ENCODE data around the gene KIF9. TPM values are rescaled to one million over a fixed set of nuclear protein-coding genes. Genes with fewer than 3 reads are reported as not detected.
"Not testable (repeated sequence)": the region's sequence is repeated elsewhere in the genome, so short reads cannot be mapped to it uniquely, and the experiment has no call there.

The KIF9 gene
- total RNA-seq, 1 donor from 2014 or later, result 6.9 TPM

DNA sequence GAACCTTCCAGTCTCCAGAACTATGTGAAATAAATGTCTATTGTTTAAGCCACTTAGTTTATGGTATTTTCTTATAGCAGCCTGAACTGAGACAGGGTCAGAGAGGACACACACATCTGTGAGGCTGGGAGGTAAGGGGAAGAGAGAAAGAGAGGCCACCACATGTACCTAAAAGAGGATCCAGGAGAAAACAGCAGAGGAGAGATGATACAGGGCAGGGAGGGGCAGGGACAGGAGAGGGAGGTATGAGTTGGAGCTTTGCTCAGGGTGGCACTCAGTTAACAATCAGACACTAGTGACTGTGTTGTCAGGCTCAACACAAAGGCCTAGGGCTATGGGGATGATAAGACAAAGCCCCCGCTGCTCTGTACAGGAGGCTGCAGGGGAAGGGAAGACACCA is 17.6 kb downstream of the KIF9 start:
- no peaks in the 10 kb centered on the region for H3K9me3 ChIP-seq
- no peak overlapping the region for H3K4me3 ChIP-seq
- no peaks in the 10 kb centered on the region for H3K36me3 ChIP-seq
- intact Hi-C loops (cut with DNase I), result no loop called here
- peaks cover 6% of the 10 kb centered on the region for H3K4me1 ChIP-seq
- no peak overlapping the region for H3K27ac ChIP-seq
- ATAC-seq, result no peak
- TF ChIP-seq, protein P1, sequence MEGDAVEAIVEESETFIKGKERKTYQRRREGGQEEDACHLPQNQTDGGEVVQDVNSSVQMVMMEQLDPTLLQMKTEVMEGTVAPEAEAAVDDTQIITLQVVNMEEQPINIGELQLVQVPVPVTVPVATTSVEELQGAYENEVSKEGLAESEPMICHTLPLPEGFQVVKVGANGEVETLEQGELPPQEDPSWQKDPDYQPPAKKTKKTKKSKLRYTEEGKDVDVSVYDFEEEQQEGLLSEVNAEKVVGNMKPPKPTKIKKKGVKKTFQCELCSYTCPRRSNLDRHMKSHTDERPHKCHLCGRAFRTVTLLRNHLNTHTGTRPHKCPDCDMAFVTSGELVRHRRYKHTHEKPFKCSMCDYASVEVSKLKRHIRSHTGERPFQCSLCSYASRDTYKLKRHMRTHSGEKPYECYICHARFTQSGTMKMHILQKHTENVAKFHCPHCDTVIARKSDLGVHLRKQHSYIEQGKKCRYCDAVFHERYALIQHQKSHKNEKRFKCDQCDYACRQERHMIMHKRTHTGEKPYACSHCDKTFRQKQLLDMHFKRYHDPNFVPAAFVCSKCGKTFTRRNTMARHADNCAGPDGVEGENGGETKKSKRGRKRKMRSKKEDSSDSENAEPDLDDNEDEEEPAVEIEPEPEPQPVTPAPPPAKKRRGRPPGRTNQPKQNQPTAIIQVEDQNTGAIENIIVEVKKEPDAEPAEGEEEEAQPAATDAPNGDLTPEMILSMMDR (IDR thresholded peaks at IDR 0.05), result no peak
- no peaks in the 10 kb centered on the region for H3K27me3 ChIP-seq
- no peak for DNase-seq

DNA sequence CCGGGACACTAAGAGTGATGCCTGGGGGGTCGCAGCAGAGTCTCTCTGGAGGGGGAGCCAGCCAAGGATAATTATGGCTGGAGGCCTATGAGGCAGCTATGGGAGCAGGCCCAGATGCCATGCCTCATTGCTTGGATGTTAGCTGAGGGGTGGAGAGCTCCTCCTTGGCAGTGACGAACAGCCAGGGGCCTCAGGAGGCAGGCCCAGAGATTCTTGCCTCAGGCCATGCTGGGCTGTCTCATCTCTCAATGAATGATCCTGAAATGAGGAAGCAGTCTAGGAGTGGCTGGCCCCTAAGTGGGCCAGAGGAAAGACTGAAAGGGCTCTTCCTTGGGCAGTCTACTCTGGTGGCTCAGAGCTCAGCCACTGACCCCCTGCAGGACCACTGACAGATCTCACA is 21.3 kb downstream of the KIF9 start:
- TF ChIP-seq, protein P1 (IDR thresholded peaks at IDR 0.05), result no peak
- H3K4me1 ChIP-seq, result no peaks in the 10 kb centered on the region
- DNase-seq (peak; percentile 29), ATAC-seq (peak; percentile 45)
- no peak overlapping the region for H3K27ac ChIP-seq
- H3K27me3 ChIP-seq, result no peaks in the 10 kb centered on the region
- H3K9me3 ChIP-seq, result no peaks in the 10 kb centered on the region
- H3K4me3 ChIP-seq, result no peak overlapping the region
- intact Hi-C loops (cut with DNase I), result no loop called here
- no peaks in the 10 kb centered on the region for H3K36me3 ChIP-seq

DNA sequence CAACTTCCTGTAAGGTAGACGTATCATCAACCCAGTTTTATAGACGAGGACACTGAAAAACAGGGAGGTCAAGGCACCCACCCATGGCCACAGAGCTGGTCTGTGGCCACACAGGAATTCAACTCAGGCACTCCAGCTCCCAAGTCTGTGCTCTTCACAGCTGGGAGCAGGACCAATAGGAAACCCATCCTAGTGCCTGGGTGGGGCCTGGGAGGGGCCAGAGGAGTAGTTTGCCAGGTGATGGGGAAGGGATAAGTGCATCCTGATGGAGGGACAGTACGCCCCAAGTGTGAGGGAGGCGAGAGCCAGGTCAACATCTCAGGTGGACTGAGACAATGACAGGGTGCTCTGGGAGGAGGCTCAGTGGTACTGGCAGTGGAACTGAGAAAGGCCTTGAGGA is 22.0 kb downstream of the KIF9 start:
- intact Hi-C loops (cut with DNase I), result no loop called here
- H3K36me3 ChIP-seq, result no peaks in the 10 kb centered on the region
- no peaks in the 10 kb centered on the region for H3K27me3 ChIP-seq
- no peaks in the 10 kb centered on the region for H3K4me1 ChIP-seq
- ATAC-seq (peak; percentile 45), DNase-seq (peak; percentile 31)
- no peak overlapping the region for H3K27ac ChIP-seq
- TF ChIP-seq, protein P1 (IDR thresholded peaks at IDR 0.05), result no peak
- H3K9me3 ChIP-seq, result no peaks in the 10 kb centered on the region
- H3K4me3 ChIP-seq, result no peak overlapping the region

DNA sequence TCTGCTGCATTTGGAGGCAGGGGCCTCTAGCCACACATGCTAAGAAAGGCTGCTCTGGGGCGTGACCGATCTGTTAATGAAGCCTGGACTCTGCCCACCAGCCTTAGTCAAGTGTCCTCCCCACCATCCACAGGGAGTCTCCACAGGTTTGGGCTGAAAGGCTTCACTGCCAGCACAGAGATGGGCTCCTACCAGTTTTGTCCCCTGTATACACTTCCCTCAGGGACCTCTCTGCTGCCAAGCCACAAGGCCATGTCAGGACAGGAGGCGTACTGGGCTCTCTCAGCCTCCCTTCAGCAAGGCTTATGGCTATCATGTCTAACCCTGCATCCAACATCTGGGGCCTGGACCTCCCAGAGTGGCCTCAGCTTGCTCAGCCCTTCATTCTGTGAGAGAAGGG is 23.5 kb downstream of the KIF9 start:
- peak overlapping the region; percentile 17 for H3K27ac ChIP-seq
- intact Hi-C loops (cut with DNase I), result no loop called here
- TF ChIP-seq, protein P1 (IDR thresholded peaks at IDR 0.05), result no peak
- no peaks in the 10 kb centered on the region for H3K9me3 ChIP-seq
- no peak overlapping the region for H3K4me3 ChIP-seq
- no peaks in the 10 kb centered on the region for H3K4me1 ChIP-seq
- peak; percentile 20 for ATAC-seq
- DNase-seq, result peak; percentile 41
- no peaks in the 10 kb centered on the region for H3K36me3 ChIP-seq
- H3K27me3 ChIP-seq, result no peaks in the 10 kb centered on the region

DNA sequence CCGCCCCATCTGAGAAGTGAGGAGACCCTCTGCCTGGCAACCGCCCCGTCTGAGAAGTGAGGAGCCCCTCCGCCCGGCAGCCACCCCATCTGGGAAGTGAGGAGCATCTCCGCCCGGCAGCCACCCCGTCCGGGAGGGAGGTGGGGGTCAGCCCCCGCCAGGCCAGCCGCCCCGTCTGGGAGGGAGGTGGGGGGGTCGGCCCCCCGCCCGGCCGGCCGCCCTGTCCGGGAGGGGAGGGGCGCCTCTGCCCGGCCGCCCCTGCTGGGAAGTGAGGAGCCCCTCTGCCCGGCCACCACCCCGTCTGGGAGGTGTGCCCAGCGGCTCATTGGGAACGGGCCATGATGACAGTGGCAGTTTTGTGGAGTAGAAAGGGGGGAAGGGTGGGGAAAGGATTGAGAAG is 26.3 kb downstream of the KIF9 start:
- ATAC-seq; H3K27me3 ChIP-seq; intact Hi-C loops (cut with DNase I); H3K27ac ChIP-seq; H3K4me3 ChIP-seq; H3K9me3 ChIP-seq; H3K4me1 ChIP-seq; H3K36me3 ChIP-seq: not testable (repeated sequence)
- peak; percentile 16 for DNase-seq

DNA sequence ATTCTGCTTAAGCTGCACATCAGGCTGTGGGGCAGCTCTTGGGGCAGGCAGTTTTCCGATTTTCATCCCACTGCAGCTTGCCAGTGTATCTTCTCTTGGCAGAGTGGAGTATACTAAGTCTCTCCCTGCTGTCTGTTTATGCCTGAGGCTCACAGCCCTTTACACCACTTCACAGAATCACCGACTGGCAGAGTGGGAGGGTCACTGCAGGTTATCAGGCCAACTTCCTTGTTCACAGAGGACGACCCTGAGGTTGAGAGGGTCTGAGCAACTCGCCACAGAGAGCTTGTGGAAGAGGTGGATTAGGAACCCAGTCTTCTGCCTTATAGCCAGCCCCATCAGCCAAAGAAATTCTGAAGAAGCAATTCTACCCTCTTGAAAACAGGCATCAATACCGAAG is 30.9 kb downstream of the KIF9 start:
- H3K36me3 ChIP-seq, result no peaks in the 10 kb centered on the region
- DNase-seq (no peak), ATAC-seq (no peak)
- H3K4me1 ChIP-seq, result no peaks in the 10 kb centered on the region
- intact Hi-C loops (cut with DNase I), result no loop called here
- no peaks in the 10 kb centered on the region for H3K27me3 ChIP-seq
- TF ChIP-seq, protein P1 (IDR thresholded peaks at IDR 0.05), result no peak
- H3K27ac ChIP-seq, result no peak overlapping the region
- H3K4me3 ChIP-seq, result no peak overlapping the region
- H3K9me3 ChIP-seq, result no peaks in the 10 kb centered on the region

DNA sequence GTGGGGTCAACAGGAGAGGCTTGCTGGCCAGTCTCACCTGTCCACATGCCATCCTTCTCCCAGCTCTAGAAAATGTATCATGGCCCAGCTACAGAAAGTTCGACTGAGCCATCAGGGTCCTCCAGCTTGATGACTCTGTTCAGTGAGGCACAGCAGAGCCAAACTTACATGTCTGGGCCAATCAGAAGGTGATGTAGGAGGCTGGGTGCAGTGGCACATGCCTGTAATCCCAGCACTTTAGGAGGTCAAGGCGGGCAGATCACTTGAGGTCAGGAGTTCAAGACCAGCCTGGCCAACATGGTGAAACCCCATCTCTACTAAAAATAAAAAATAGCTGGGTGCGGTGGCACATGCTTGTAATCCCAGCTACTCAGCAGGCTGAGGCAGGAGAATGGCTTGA is 31.5 kb downstream of the KIF9 start:
- H3K27me3 ChIP-seq; DNase-seq; H3K4me1 ChIP-seq; H3K36me3 ChIP-seq; intact Hi-C loops (cut with DNase I); ATAC-seq; H3K27ac ChIP-seq; H3K4me3 ChIP-seq; H3K9me3 ChIP-seq: not testable (repeated sequence)

All from upper lobe of right lung (tissue), 1 donor.